HEK293 (cell line): Measurements from ENCODE around the gene TCHP.

Experiments used
- CTCF ChIA-PET: fragments of 350-600 bp; formaldehyde crosslinking; extraction: SDS; loops from one replicate; lab custom pipeline; 2021; ENCODE audit warnings: antibody characterized with exemption; lab: Yijun Ruan, JAX
- POLR2A ChIA-PET: fragments of 300-600 bp; formaldehyde crosslinking; extraction: SDS; loops from one replicate; lab custom pipeline; 2020; ENCODE audit warnings: antibody characterized with exemption, inconsistent platforms; lab: Yijun Ruan, JAX
- H3K27ac ChIP-seq: fragments of 200-500 bp; sonication (Bioruptor generic); 2 replicates; pipeline ENCODE4 v1.5.1; 2014; ENCODE audit warnings: low read depth, low read length, control low read depth, inconsistent platforms; ENCODE audit errors: extremely low read depth
- H3K36me3 ChIP-seq, 2 experiments: fragments of 200-500 bp in 1 of 2; sonication (Bioruptor generic) in 1 of 2; 1 replicate in 1 of 2; 2 replicates in 1 of 2; pipeline ENCODE4 v1.5.1; 2014 to 2017; ENCODE audit warnings: inconsistent platforms in 2 of 2, low read length in 2 of 2; ENCODE audit not compliant: control insufficient read depth in 2 of 2, insufficient read depth in 1 of 2
- H3K4me1 ChIP-seq: fragments of 200-500 bp; sonication (Bioruptor generic); 2 replicates; pipeline ENCODE4 v1.5.1; 2014; ENCODE audit warnings: mild to moderate bottlenecking, low read length, inconsistent platforms; ENCODE audit not compliant: control insufficient read depth, insufficient read depth
- H3K4me3 ChIP-seq: 2 replicates; pipeline ENCODE4 v1.5.1; 2011; ENCODE audit warnings: low read depth, mild to moderate bottlenecking, control low read depth, low read length, moderate library complexity
- H3K9me3 ChIP-seq: fragments of 200-500 bp; sonication (Bioruptor generic); 2 replicates; pipeline ENCODE4 v1.5.1; 2014; ENCODE audit warnings: low read depth, low read length, inconsistent platforms; ENCODE audit not compliant: control insufficient read depth, insufficient read depth
- CTCF ChIP-seq: fragments of 450-650 bp; formaldehyde crosslinking; IDR thresholded peaks from 2 replicates; pipeline ENCODE4 v1.5.1; 2016; ENCODE audit warnings: missing biosample characterization, missing genetic modification characterization
- EGR2 ChIP-seq: fragments of 450-650 bp; formaldehyde crosslinking; IDR thresholded peaks from 2 replicates; pipeline ENCODE4 v1.5.1; 2016; ENCODE audit warnings: low read depth, missing biosample characterization, missing genetic modification characterization
- GLI4 ChIP-seq: fragments of 450-650 bp; formaldehyde crosslinking; IDR thresholded peaks from 2 replicates; pipeline ENCODE4 v1.5.1; 2016; ENCODE audit warnings: missing biosample characterization, missing genetic modification characterization
- HIC1 ChIP-seq: fragments of 450-650 bp; formaldehyde crosslinking; IDR thresholded peaks from 2 replicates; pipeline ENCODE4 v1.5.1; 2016; ENCODE audit warnings: missing biosample characterization, missing genetic modification characterization
- IKZF3 ChIP-seq: fragments of 450-650 bp; IDR thresholded peaks from 2 replicates; pipeline ENCODE4 v1.5.0; 2018; ENCODE audit warnings: missing biosample characterization, mild to moderate bottlenecking, missing genetic modification characterization, moderate library complexity
- KLF1 ChIP-seq: fragments of 450-650 bp; formaldehyde crosslinking; IDR thresholded peaks from 2 replicates; pipeline ENCODE4 v1.5.1; 2016; ENCODE audit warnings: missing biosample characterization, missing genetic modification characterization
- KLF7 ChIP-seq: fragments of 450-650 bp; formaldehyde crosslinking; IDR thresholded peaks from 2 replicates; pipeline ENCODE4 v1.5.1; 2016; ENCODE audit warnings: missing biosample characterization, missing genetic modification characterization, borderline replicate concordance
- ZBTB49 ChIP-seq: fragments of 450-650 bp; formaldehyde crosslinking; IDR thresholded peaks from 2 replicates; pipeline ENCODE4 v1.5.1; 2016; ENCODE audit warnings: missing biosample characterization, missing genetic modification characterization, low read depth
- ZNF121 ChIP-seq: fragments of 450-650 bp; formaldehyde crosslinking; IDR thresholded peaks from 2 replicates; pipeline ENCODE4 v1.5.1; 2016; ENCODE audit warnings: missing biosample characterization, missing genetic modification characterization
- ZNF18 ChIP-seq: fragments of 450-650 bp; formaldehyde crosslinking; IDR thresholded peaks from 2 replicates; pipeline ENCODE4 v1.5.1; 2016; ENCODE audit warnings: missing biosample characterization, missing genetic modification characterization
- ZNF221 ChIP-seq: fragments of 450-650 bp; formaldehyde crosslinking; IDR thresholded peaks from 2 replicates; pipeline ENCODE4 v1.5.1; 2017; ENCODE audit warnings: missing biosample characterization, missing genetic modification characterization, borderline replicate concordance
- ZNF248 ChIP-seq: fragments of 450-650 bp; formaldehyde crosslinking; IDR thresholded peaks from 2 replicates; pipeline ENCODE4 v1.5.1; 2017; ENCODE audit warnings: missing biosample characterization, missing genetic modification characterization
- ZNF350 ChIP-seq: fragments of 450-650 bp; formaldehyde crosslinking; IDR thresholded peaks from 2 replicates; pipeline ENCODE4 v1.5.0; 2017; ENCODE audit warnings: missing biosample characterization, mild to moderate bottlenecking, missing genetic modification characterization
- ZNF394 ChIP-seq: fragments of 450-650 bp; formaldehyde crosslinking; IDR thresholded peaks from 2 replicates; pipeline ENCODE4 v1.5.1; 2016; ENCODE audit warnings: missing biosample characterization, missing genetic modification characterization, mild to moderate bottlenecking, moderate library complexity, borderline replicate concordance
- ZNF404 ChIP-seq: fragments of 450-650 bp; formaldehyde crosslinking; IDR thresholded peaks from 2 replicates; pipeline ENCODE4 v1.5.1; 2017; ENCODE audit warnings: missing biosample characterization, missing genetic modification characterization
- ZNF629 ChIP-seq: fragments of 450-650 bp; formaldehyde crosslinking; IDR thresholded peaks from 2 replicates; pipeline ENCODE4 v1.5.1; 2017; ENCODE audit warnings: missing biosample characterization, missing genetic modification characterization
- ZNF654 ChIP-seq: fragments of 450-650 bp; formaldehyde crosslinking; IDR thresholded peaks from 2 replicates; pipeline ENCODE4 v1.5.1; 2016; ENCODE audit warnings: low read depth, missing biosample characterization, missing genetic modification characterization
- ZSCAN18 ChIP-seq: fragments of 450-650 bp; formaldehyde crosslinking; IDR thresholded peaks from 2 replicates; pipeline ENCODE4 v1.5.1; 2016; ENCODE audit warnings: missing biosample characterization, missing genetic modification characterization
- ZSCAN5A ChIP-seq: fragments of 450-650 bp; formaldehyde crosslinking; IDR thresholded peaks from 2 replicates; pipeline ENCODE4 v1.5.1; 2016; ENCODE audit warnings: missing biosample characterization, missing genetic modification characterization

The TCHP gene

GRCh38 chr12:109910254-109910968, 10.3 kb downstream of the TCHP start:
- peak; percentile 99 for TF ChIP-seq ZNF121
- no peak for TF ChIP-seq EGR2
- no peak for TF ChIP-seq ZNF654 (tag by site-specific recombination)
- TF ChIP-seq GLI4 (tag by site-specific recombination) = no peak
- Histone ChIP-seq H3K4me3 (no peak overlapping the region), H3K4me1 (no peaks in the 10 kb centered on the region), H3K27ac (no peak overlapping the region), H3K36me3 (peaks cover 11 to 68% of the 10 kb centered on the region in 2 experiments), H3K9me3 (no peaks in the 10 kb centered on the region)
- POLR2A ChIA-PET = no interaction called here
- CTCF ChIA-PET = interaction anchor here (0.7 to 3.1 kb wide), 13 partner anchors 10 to 799 kb away, joined by 3 to 12 read pairs (median 4); partner anchors contain the start of gene TCHP

- ChIA-PET CTCF (interaction anchor here (0.6 to 3.1 kb wide), 13 partner anchors 9 to 340 kb away, joined by 3 to 12 read pairs (median 4); partner anchors contain the start of gene TCHP), POLR2A (no interaction called here)
- no peak overlapping the region for H3K27ac ChIP-seq
- TF ChIP-seq IKZF3 (no peak), ZNF221 (no peak), ZSCAN18 (no peak), ZNF18 (tag by site-specific recombination) (no peak), ZBTB49 (tag by site-specific recombination) (no peak), ZNF404 (tag by site-specific recombination) (no peak), ZNF629 (tag by site-specific recombination) (no peak), ZNF394 (tag by site-specific recombination) (no peak), KLF7 (peak; percentile 94; the same call in 1 of the 2 replicates), ZNF248 (tag by site-specific recombination) (no peak), KLF1 (0 out of 2 replicates have a peak, but pooled peaks have one; percentile 14), CTCF (tag by site-specific recombination) (peak; percentile 37; the same call in 1 of the 2 replicates), EGR2 (no peak), ZSCAN5A (tag by site-specific recombination) (no peak), ZNF350 (tag by site-specific recombination) (no peak), HIC1 (tag by site-specific recombination) (no peak)
- H3K9me3 ChIP-seq = no peaks in the 10 kb centered on the region
- H3K36me3 ChIP-seq = peaks cover 11 to 69% of the 10 kb centered on the region in 2 experiments
- H3K4me3 ChIP-seq = no peak overlapping the region
- no peaks in the 10 kb centered on the region for H3K4me1 ChIP-seq
Observed at GRCh38 chr12:109910969-109911348, 10.9 kb downstream of the TCHP start.
